ENCODE data around the gene CCDC12.
A peak's percentile ranks its signal among the peaks of the same experiment; 100 is the strongest.
"Not testable (repeated sequence)": the region's sequence is repeated elsewhere in the genome, so short reads cannot be mapped to it uniquely, and the experiment has no call there.

The CCDC12 gene

GRCh38 chr3:46979958-46980497 lies 3.5 kb upstream of the CCDC12 start:
- no peak for DNase-seq (ENCODE audit: low read depth)

- DNase-seq (ENCODE audit: low read depth) = peak; percentile 93
Measured at GRCh38 chr3:46978985-46979944, 2.7 kb upstream of the CCDC12 start, which contains the start of gene NBEAL2. NBEAL2 (plus strand) TSS chr3:46979666; CDS start chr3:46979862, 196 bp downstream.

GRCh38 chr3:46978381-46978780 lies 1.8 kb upstream of the CCDC12 start:
- DNase-seq (ENCODE audit: low read depth) = no peak

- no peak for DNase-seq (ENCODE audit: low read depth)
Measured at GRCh38 chr3:46977811-46978195, 1.3 kb upstream of the CCDC12 start.

GRCh38 chr3:46974421-46975171 lies 1.9 kb downstream of the CCDC12 start:
- DNase-seq (ENCODE audit: low read depth) = no peak

- no peak for DNase-seq (ENCODE audit: low read depth)
Measured at GRCh38 chr3:46972396-46972795, 4.1 kb downstream of the CCDC12 start.

- no peak for DNase-seq (ENCODE audit: low read depth)
Measured at GRCh38 chr3:46971742-46972141, 4.8 kb downstream of the CCDC12 start.

GRCh38 chr3:46971151-46971550 lies 5.4 kb downstream of the CCDC12 start:
- DNase-seq (ENCODE audit: low read depth) = no peak

GRCh38 chr3:46970391-46971091 lies 6.0 kb downstream of the CCDC12 start:
- peak; percentile 41 for DNase-seq (ENCODE audit: low read depth)

GRCh38 chr3:46968783-46969428 lies 7.6 kb downstream of the CCDC12 start:
- DNase-seq (ENCODE audit: low read depth) = no peak

- no peak for DNase-seq (ENCODE audit: low read depth)
Measured at GRCh38 chr3:46966811-46967210, 9.7 kb downstream of the CCDC12 start.

GRCh38 chr3:46965151-46965550 lies 11.4 kb downstream of the CCDC12 start:
- no peak for DNase-seq (ENCODE audit: low read depth)

GRCh38 chr3:46964038-46964590 lies 12.4 kb downstream of the CCDC12 start:
- not testable (repeated sequence) for DNase-seq (ENCODE audit: low read depth)

- no peak for DNase-seq (ENCODE audit: low read depth)
Measured at GRCh38 chr3:46962990-46963389, 13.6 kb downstream of the CCDC12 start.

- DNase-seq (ENCODE audit: low read depth) = no peak
Measured at GRCh38 chr3:46962427-46962826, 14.1 kb downstream of the CCDC12 start.

GRCh38 chr3:46960835-46961234 lies 15.7 kb downstream of the CCDC12 start:
- no peak for DNase-seq (ENCODE audit: low read depth)

GRCh38 chr3:46960081-46960701 lies 16.4 kb downstream of the CCDC12 start:
- peak; percentile 11 for DNase-seq (ENCODE audit: low read depth)

GRCh38 chr3:46959161-46959511 lies 17.4 kb downstream of the CCDC12 start:
- no peak for DNase-seq (ENCODE audit: low read depth)

GRCh38 chr3:46958467-46959160 lies 17.9 kb downstream of the CCDC12 start:
- DNase-seq (ENCODE audit: low read depth) = no peak

All from fibroblast of gingiva (primary cell).